Measurements from ENCODE around the gene TOR1AIP2.
"Not testable (repeated sequence)": the region's sequence is repeated elsewhere in the genome, so short reads cannot be mapped to it uniquely, and the experiment has no call there.

The TOR1AIP2 gene

GRCh38 chr1:179805291-179806195, 72.1 kb downstream of the TOR1AIP2 start:
- DNase-seq, result no peak

GRCh38 chr1:179804417-179804816, 73.2 kb downstream of the TOR1AIP2 start:
- DNase-seq, result not testable (repeated sequence)

GRCh38 chr1:179803918-179804317, 73.7 kb downstream of the TOR1AIP2 start:
- no peak for DNase-seq

- DNase-seq, result no peak
Measured at GRCh38 chr1:179803104-179803503, 74.5 kb downstream of the TOR1AIP2 start.

GRCh38 chr1:179800481-179800880, 77.1 kb downstream of the TOR1AIP2 start:
- no peak for DNase-seq

- no peak for DNase-seq
Measured at GRCh38 chr1:179798864-179799516, 78.6 kb downstream of the TOR1AIP2 start.

GRCh38 chr1:179798213-179798863, 79.3 kb downstream of the TOR1AIP2 start:
- DNase-seq, result no peak

GRCh38 chr1:179794669-179795068, 82.9 kb downstream of the TOR1AIP2 start:
- no peak for DNase-seq

- DNase-seq, result no peak
Measured at GRCh38 chr1:179794146-179794545, 83.5 kb downstream of the TOR1AIP2 start.

GRCh38 chr1:179793281-179793680, 84.3 kb downstream of the TOR1AIP2 start:
- no peak for DNase-seq
